ENCODE measurements around the gene YBX2.

YBX2 gene

DNA sequence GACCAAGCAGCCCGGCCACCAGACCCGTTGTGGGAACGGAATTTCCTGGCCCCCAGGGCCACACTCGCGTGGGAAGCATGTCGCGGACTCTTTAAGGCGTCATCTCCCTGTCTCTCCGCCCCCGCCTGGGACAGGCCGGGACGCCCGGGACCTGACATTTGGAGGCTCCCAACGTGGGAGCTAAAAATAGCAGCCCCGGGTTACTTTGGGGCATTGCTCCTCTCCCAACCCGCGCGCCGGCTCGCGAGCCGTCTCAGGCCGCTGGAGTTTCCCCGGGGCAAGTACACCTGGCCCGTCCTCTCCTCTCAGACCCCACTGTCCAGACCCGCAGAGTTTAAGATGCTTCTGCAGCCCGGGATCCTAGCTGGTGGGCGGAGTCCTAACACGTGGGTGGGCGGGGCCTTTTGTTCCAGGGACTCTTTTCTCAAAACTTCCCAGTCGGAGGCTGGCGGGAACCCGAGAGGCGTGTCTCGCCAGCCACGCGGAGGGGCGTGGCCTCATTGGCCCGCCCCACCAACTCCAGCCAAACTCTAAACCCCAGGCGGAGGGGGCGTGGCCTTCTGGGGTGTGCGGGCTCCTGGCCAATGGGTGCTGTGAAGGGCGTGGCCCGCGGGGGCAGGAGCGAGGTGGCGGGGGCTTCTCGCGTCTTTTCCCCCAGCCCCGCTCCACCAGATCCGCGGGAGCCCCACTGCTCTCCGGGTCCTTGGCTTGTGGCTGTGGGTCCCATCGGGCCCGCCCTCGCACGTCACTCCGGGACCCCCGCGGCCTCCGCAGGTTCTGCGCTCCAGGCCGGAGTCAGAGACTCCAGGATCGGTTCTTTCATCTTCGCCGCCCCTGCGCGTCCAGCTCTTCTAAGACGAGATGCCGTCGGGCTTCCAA, 13.1 kb downstream of the YBX2 start, which contains the start of gene SLC2A4 (continued):
- TF ChIP-seq ZNF335 (tag by site-specific recombination; conservative IDR thresholded peaks at IDR 0.05) (peak; percentile 63), KLF1 (tag by site-specific recombination; IDR thresholded peaks at IDR 0.05) (peak; percentile 70), ZNF768 (tag by site-specific recombination; IDR thresholded peaks at IDR 0.05) (no peak), ZNF121 (tag by site-specific recombination; IDR thresholded peaks at IDR 0.05) (peak; percentile 72; the same call in 1 of the 2 replicates), ZNF341 (tag by site-specific recombination; IDR thresholded peaks at IDR 0.05; ENCODE audit: low read depth) (no peak; the same call in 1 of the 2 replicates), ZFP69B (tag by site-specific recombination; IDR thresholded peaks at IDR 0.05) (peak; percentile 27; the same call in 1 of the 2 replicates), ZFHX2 (tag by site-specific recombination; conservative IDR thresholded peaks at IDR 0.05) (peak; percentile 76), MZF1 (tag by site-specific recombination; IDR thresholded peaks at IDR 0.05; ENCODE audit: borderline replicate concordance) (no peak), RBAK (tag by site-specific recombination; IDR thresholded peaks at IDR 0.05) (no peak), MEIS1 (CRISPR knock-in tag; IDR thresholded peaks at IDR 0.05; ENCODE audit: borderline replicate concordance) (no peak), ZNF214 (tag by site-specific recombination; IDR thresholded peaks at IDR 0.05; ENCODE audit: borderline replicate concordance) (no peak), ZFP37 (tag by site-specific recombination; IDR thresholded peaks at IDR 0.05) (no peak), PRDM4 (tag by site-specific recombination; IDR thresholded peaks at IDR 0.05) (no peak), ZNF510 (tag by site-specific recombination; IDR thresholded peaks at IDR 0.05; ENCODE audit: insufficient replicate concordance) (no peak), ZEB2 (tag by site-specific recombination; IDR thresholded peaks at IDR 0.05) (no peak), ZNF10 (tag by site-specific recombination; IDR thresholded peaks at IDR 0.05) (no peak), SP2 (tag by site-specific recombination; IDR thresholded peaks at IDR 0.05) (peak; percentile 88), PATZ1 (tag by site-specific recombination; IDR thresholded peaks at IDR 0.05) (peak; percentile 98), ZNF521 (tag by site-specific recombination; IDR thresholded peaks at IDR 0.05) (no peak), HOXA7 (CRISPR knock-in tag; IDR thresholded peaks at IDR 0.05; ENCODE audit: borderline replicate concordance) (no peak), GLIS2 (tag by site-specific recombination; IDR thresholded peaks at IDR 0.05) (peak; percentile 63; the same call in 1 of the 2 replicates), ZNF549 (tag by site-specific recombination; IDR thresholded peaks at IDR 0.05) (no peak), ZFP41 (tag by site-specific recombination; IDR thresholded peaks at IDR 0.05; ENCODE audit: borderline replicate concordance) (no peak), SCRT2 (tag by site-specific recombination; IDR thresholded peaks at IDR 0.05) (peak; percentile 0; the same call in 1 of the 2 replicates)
- TF ChIP-seq, protein P1, sequence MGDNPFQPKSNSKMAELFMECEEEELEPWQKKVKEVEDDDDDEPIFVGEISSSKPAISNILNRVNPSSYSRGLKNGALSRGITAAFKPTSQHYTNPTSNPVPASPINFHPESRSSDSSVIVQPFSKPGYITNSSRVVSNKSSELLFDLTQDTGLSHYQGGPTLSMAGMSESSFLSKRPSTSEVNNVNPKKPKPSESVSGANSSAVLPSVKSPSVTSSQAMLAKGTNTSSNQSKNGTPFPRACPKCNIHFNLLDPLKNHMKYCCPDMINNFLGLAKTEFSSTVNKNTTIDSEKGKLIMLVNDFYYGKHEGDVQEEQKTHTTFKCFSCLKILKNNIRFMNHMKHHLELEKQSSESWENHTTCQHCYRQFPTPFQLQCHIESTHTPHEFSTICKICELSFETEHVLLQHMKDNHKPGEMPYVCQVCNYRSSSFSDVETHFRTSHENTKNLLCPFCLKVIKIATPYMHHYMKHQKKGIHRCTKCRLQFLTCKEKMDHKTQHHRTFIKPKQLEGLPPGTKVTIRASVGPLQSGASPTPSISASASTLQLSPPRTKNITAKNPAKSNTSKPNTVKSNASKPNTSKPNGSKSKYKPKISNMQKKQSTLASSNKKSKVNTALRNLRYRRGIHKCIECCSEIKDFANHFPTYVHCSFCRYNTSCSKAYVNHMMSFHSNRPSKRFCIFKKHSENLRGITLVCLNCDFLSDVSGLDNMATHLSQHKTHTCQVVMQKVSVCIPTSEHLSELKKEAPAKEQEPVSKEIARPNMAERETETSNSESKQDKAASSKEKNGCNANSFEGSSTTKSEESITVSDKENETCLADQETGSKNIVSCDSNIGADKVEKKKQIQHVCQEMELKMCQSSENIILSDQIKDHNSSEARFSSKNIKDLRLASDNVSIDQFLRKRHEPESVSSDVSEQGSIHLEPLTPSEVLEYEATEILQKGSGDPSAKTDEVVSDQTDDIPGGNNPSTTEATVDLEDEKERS (tag by site-specific recombination; IDR thresholded peaks at IDR 0.05), result no peak
- TF ChIP-seq, protein P2, sequence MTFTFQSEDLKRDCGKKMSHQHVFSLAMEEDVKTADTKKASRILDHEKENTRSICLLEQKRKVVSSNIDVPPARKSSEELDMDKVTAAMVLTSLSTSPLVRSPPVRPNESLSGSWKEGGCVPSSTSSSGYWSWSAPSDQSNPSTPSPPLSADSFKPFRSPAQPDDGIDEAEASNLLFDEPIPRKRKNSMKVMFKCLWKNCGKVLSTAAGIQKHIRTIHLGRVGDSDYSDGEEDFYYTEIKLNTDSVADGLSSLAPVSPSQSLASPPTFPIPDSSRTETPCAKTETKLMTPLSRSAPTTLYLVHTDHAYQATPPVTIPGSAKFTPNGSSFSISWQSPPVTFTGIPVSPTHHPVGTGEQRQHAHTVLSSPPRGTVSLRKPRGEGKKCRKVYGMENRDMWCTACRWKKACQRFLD (tag by site-specific recombination; IDR thresholded peaks at IDR 0.05), result no peak
- TF ChIP-seq, protein P3, sequence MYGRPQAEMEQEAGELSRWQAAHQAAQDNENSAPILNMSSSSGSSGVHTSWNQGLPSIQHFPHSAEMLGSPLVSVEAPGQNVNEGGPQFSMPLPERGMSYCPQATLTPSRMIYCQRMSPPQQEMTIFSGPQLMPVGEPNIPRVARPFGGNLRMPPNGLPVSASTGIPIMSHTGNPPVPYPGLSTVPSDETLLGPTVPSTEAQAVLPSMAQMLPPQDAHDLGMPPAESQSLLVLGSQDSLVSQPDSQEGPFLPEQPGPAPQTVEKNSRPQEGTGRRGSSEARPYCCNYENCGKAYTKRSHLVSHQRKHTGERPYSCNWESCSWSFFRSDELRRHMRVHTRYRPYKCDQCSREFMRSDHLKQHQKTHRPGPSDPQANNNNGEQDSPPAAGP (tag by site-specific recombination; IDR thresholded peaks at IDR 0.05), result 0 out of 2 replicates have a peak, but pooled peaks have one; percentile 24

Data from HEK293 (cell line).